Activated CD4-positive, alpha-beta T cell treated with anti-CD3 and anti-CD28 coated beads, Interleukin-2, amount 10 ng/mL, durations not matched to agents 7 days and 5 days (primary cell): ENCODE data around the gene OSBPL3. TPM values are rescaled to one million over a fixed set of nuclear protein-coding genes. Genes with fewer than 3 reads are reported as not detected.
A peak's percentile ranks its signal among the peaks of the same experiment; 100 is the strongest.
"Not testable (repeated sequence)": the region's sequence is repeated elsewhere in the genome, so short reads cannot be mapped to it uniquely, and the experiment has no call there.

Experiments
- CTCF ChIA-PET: fragments of 350-600 bp; sonication (Branson Sonifier 250); formaldehyde crosslinking; loops from one replicate; lab custom pipeline; 2021; ENCODE audit warnings: antibody characterized with exemption; lab: Charles Lee
- POLR2A ChIA-PET: fragments of 350-600 bp; sonication (Branson Sonifier 250); formaldehyde crosslinking; loops from one replicate; lab custom pipeline; 2021; ENCODE audit warnings: antibody characterized with exemption; lab: Charles Lee
- DNase-seq: peaks from one replicate; pipeline ENCODE4 v3.0.0-alpha.2; 2020
- H3K27ac Mint-ChIP-seq: one replicate; pipeline ENCODE4 v1.8.0; 2021; ENCODE audit warnings: mild to moderate bottlenecking, moderate library complexity, mixed read lengths
- H3K27me3 Mint-ChIP-seq: one replicate; pipeline ENCODE4 v1.8.0; 2021; ENCODE audit warnings: mixed read lengths
- H3K36me3 Mint-ChIP-seq: one replicate; pipeline ENCODE4 v1.8.0; 2021; ENCODE audit warnings: low read depth, mixed read lengths
- H3K4me1 Mint-ChIP-seq: one replicate; pipeline ENCODE4 v1.8.0; 2021; ENCODE audit warnings: mixed read lengths
- H3K4me3 Mint-ChIP-seq: one replicate; pipeline ENCODE4 v1.8.0; 2021; ENCODE audit warnings: mild to moderate bottlenecking, moderate library complexity, mixed read lengths
- H3K9me3 Mint-ChIP-seq: one replicate; pipeline ENCODE4 v1.8.0; 2021; ENCODE audit warnings: mixed read lengths
- total RNA-seq, 2 experiments: library from RNA; stranded (reverse); gene quantifications; one replicate each; pipeline ENCODE4 v1.2.3, GENCODE V29; 2021

OSBPL3 gene
- total RNA-seq, 2 experiments from 2014 or later, result 77.5 to 77.9 TPM

- Mint-ChIP-seq H3K9me3 (peaks cover 11% of the 10 kb centered on the region), H3K27ac (peak overlapping the region; percentile 20), H3K27me3 (no peaks in the 10 kb centered on the region), H3K4me3 (no peak overlapping the region), H3K4me1 (peaks cover 77% of the 10 kb centered on the region), H3K36me3 (peaks cover 52% of the 10 kb centered on the region)
- POLR2A ChIA-PET, result no interaction called here
- no peak for DNase-seq
- CTCF ChIA-PET, result interaction anchor here (1.1 to 2.1 kb wide), 7 partner anchors 10 to 92 kb away, joined by 3 to 12 read pairs (median 4); no protein-coding TSS in a partner anchor
Observed at GRCh38 chr7:24912874-24913514, 67.0 kb downstream of the OSBPL3 start.

DNA sequence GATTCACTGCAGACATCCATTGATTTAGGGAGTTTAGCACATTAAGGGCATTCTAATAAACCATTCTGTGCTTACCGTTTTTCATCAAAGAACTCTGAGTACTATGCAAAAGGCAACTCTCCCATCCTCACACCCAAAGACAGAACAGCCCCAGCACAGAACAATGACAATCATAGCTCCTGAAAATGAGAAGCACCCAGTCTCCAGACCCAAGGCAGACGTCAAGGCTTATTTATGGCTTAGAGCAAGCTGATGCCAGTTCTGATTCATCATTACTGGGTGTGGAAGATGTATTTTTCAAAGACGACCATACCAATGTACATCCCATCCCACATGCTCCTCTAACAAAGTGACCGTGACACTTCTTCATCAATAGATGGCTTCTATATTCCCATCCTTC, 67.6 kb downstream of the OSBPL3 start:
- peaks cover 71% of the 10 kb centered on the region for H3K4me1 Mint-ChIP-seq

GRCh38 chr7:24911213-24911603, 68.8 kb downstream of the OSBPL3 start:
- Mint-ChIP-seq H3K4me3 (peak overlapping the region; percentile 68), H3K36me3 (peaks cover 40% of the 10 kb centered on the region), H3K27me3 (no peaks in the 10 kb centered on the region), H3K9me3 (peaks cover 9% of the 10 kb centered on the region), H3K27ac (peak overlapping the region; percentile 91), H3K4me1 (peaks cover 62% of the 10 kb centered on the region)
- ChIA-PET POLR2A (interaction anchor here (1.1 kb wide), 1 partner anchor 68 kb away, joined by 4 read pairs; the partner anchor contains the start of gene OSBPL3), CTCF (interaction anchor here (1.2 to 2.2 kb wide), 8 partner anchors 10 to 91 kb away, joined by 3 to 10 read pairs (median 4); no protein-coding TSS in a partner anchor)
- peak; percentile 55 for DNase-seq

More for the DNA sequence above, 67.6 kb downstream of the OSBPL3 start:
- Mint-ChIP-seq H3K4me3 (no peak overlapping the region), H3K27ac (peak overlapping the region; percentile 91), H3K36me3 (peaks cover 48% of the 10 kb centered on the region), H3K27me3 (no peaks in the 10 kb centered on the region), H3K9me3 (peaks cover 11% of the 10 kb centered on the region)
- CTCF ChIA-PET, result interaction anchor here (1.3 to 1.9 kb wide), 5 partner anchors 11 to 92 kb away, joined by 3 to 8 read pairs (median 3); no protein-coding TSS in a partner anchor
- no peak for DNase-seq
- POLR2A ChIA-PET, result no interaction called here

DNA sequence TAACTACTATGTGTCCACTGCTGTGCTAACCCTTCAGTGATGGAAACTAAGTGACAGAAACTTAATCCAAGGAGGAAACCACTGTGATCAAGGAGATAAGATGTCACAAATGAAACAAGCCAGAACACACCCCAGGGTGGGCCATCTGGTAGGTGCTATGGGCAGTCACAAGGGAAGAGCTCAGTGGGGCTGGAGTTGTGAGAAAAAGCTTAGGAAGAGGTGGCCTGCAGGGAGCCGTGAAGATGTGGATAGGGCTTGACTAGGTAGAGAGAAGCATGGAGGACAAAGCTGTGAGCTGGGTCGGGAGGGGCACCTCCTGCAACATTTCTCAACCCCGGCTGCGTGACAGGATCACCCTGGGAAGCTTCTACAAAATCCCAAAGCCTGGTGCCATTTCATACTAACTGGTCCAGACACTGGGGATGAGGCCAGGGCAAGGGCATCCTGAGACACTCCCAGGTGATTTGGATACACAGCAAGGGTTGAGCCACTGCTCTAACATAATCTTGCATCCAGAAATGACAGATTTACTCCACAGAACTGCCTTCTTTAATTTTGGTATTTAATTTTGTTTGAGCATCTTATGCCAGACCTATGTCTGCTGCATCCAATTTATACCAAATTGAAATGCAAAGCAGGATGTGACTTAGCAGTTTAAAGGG, 69.3 kb downstream of the OSBPL3 start:
- Mint-ChIP-seq H3K4me3 (peak overlapping the region; percentile 68), H3K27me3 (no peaks in the 10 kb centered on the region), H3K27ac (peak overlapping the region; percentile 91), H3K36me3 (peaks cover 37% of the 10 kb centered on the region), H3K9me3 (peaks cover 9% of the 10 kb centered on the region), H3K4me1 (peaks cover 57% of the 10 kb centered on the region)
- CTCF ChIA-PET, result interaction anchor here (1.2 to 2.2 kb wide), 8 partner anchors 10 to 90 kb away, joined by 3 to 10 read pairs (median 4); no protein-coding TSS in a partner anchor
- no peak for DNase-seq
- POLR2A ChIA-PET, result interaction anchor here (0.9 kb wide), 1 partner anchor 69 kb away, joined by 9 read pairs; the partner anchor contains the start of gene OSBPL3

DNA sequence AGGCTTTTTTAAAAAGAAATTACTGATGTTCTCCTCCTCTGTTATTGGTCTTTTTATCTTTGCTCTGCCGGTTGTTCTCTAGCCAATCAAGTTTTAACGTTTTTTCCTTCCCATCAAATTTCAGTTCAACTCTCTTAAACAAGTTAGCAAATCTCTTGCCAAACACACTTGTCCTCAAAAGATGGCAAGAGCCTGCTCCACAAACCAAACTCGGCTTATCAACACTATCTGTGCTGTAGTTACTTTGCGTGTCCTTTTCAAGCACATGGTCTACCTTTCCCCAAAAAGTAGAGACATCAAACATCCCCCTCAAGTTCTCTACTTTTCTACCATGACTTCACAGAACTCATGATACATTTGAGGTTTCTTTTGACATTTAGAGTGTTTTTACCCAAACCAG, 71.3 kb downstream of the OSBPL3 start:
- Mint-ChIP-seq H3K27ac (no peak overlapping the region), H3K4me1 (peaks cover 47% of the 10 kb centered on the region), H3K9me3 (no peaks in the 10 kb centered on the region), H3K36me3 (peaks cover 32% of the 10 kb centered on the region), H3K4me3 (no peak overlapping the region), H3K27me3 (no peaks in the 10 kb centered on the region)
- ChIA-PET POLR2A (no interaction called here), CTCF (interaction anchor here (1.1 to 1.6 kb wide), 2 partner anchors 10 to 29 kb away, joined by 3 to 4 read pairs; no protein-coding TSS in a partner anchor)
- DNase-seq, result no peak

- Mint-ChIP-seq H3K36me3 (peaks cover 31% of the 10 kb centered on the region), H3K27me3 (no peaks in the 10 kb centered on the region), H3K9me3 (no peaks in the 10 kb centered on the region), H3K27ac (no peak overlapping the region), H3K4me3 (no peak overlapping the region), H3K4me1 (peaks cover 46% of the 10 kb centered on the region)
- POLR2A ChIA-PET, result no interaction called here
- DNase-seq, result no peak
- CTCF ChIA-PET, result interaction anchor here (1.3 kb wide), 1 partner anchor 9 kb away, joined by 4 read pairs; no protein-coding TSS in a partner anchor
Observed at GRCh38 chr7:24908166-24908565, 71.8 kb downstream of the OSBPL3 start.

- Mint-ChIP-seq H3K9me3 (no peaks in the 10 kb centered on the region), H3K27me3 (no peaks in the 10 kb centered on the region), H3K4me1 (peaks cover 45% of the 10 kb centered on the region), H3K27ac (no peak overlapping the region), H3K4me3 (no peak overlapping the region), H3K36me3 (peaks cover 26% of the 10 kb centered on the region)
- peak; percentile 46 for DNase-seq
- POLR2A ChIA-PET, result no interaction called here
- CTCF ChIA-PET, result interaction anchor here (1.3 kb wide), 1 partner anchor 10 kb away, joined by 4 read pairs; no protein-coding TSS in a partner anchor
Observed at GRCh38 chr7:24907311-24907886, 72.6 kb downstream of the OSBPL3 start.

DNA sequence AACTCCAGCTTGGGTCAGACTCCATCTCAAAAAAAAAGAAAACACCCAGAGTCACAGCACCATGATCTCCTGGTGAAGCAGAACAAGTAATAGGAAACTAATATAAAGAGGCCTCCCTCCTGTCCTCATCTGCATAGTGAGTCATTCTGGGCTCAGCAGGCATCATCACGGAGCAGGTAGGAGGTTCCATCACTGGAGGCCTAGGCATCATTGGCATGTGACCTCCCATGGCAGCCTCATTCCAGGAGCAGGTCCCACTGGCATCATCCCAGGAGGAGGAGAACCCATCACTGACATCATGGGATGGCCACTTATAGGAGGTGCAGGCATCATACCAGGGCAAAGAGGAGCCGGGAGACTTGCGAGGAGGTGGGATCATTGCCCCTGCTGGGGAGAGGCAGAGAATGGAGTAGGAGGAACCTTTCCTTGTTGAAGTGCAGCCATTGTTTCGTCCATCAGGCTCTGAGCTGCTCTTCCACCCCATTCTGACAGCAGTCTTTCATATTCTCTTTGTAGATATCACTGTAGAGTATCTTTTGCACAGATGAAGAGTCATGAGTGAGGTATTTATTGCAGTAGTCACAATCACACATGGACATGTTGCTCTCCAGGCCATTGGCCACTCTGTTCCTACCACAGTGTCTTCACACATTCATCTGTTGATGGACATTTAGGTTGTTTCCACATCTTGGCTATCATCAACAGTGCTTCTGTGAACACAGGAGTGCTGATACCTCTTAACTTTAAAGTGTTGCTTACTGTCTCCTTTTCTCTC, 73.8 kb downstream of the OSBPL3 start:
- POLR2A ChIA-PET, result interaction anchor here (1.1 kb wide), 1 partner anchor 28 kb away, joined by 3 read pairs; no protein-coding TSS in a partner anchor
- no peak overlapping the region for H3K27ac Mint-ChIP-seq
- H3K27me3 Mint-ChIP-seq, result no peaks in the 10 kb centered on the region
- H3K9me3 Mint-ChIP-seq, result no peaks in the 10 kb centered on the region
- peaks cover 45% of the 10 kb centered on the region for H3K4me1 Mint-ChIP-seq
- CTCF ChIA-PET, result interaction anchor here (0.8 to 1.6 kb wide), 3 partner anchors 20 to 75 kb away, joined by 3 to 8 read pairs (median 3); no protein-coding TSS in a partner anchor
- H3K36me3 Mint-ChIP-seq, result peaks cover 28% of the 10 kb centered on the region
- H3K4me3 Mint-ChIP-seq, result no peak overlapping the region
- DNase-seq, result no peak

DNA sequence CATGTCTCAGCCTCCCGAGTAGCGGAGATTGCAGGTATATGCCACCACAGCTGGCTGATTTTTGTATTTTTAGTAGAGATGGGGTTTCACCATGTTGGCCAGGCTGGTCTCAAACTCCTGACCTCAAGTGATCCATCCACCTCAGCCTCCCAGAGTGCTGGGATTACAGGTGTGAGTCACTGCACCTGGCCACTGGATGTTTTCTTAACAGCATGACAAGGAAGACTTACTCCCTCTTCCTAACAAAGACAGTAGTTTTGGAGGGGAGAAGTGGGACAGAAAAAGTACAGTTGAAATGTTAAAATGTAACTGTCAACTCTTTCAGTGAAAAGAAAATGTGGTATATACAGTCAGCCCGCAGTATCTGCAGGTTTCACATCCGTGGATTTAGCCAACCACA, 76.0 kb downstream of the OSBPL3 start:
- H3K4me3 Mint-ChIP-seq, H3K27ac Mint-ChIP-seq, POLR2A ChIA-PET, H3K27me3 Mint-ChIP-seq, H3K9me3 Mint-ChIP-seq, DNase-seq: not testable (repeated sequence)
- Mint-ChIP-seq H3K36me3 (peaks cover 20% of the 10 kb centered on the region), H3K4me1 (peaks cover 45% of the 10 kb centered on the region)
- CTCF ChIA-PET, result interaction anchor here (1.1 kb wide), 1 partner anchor 166 kb away, joined by 3 read pairs; no protein-coding TSS in a partner anchor

DNA sequence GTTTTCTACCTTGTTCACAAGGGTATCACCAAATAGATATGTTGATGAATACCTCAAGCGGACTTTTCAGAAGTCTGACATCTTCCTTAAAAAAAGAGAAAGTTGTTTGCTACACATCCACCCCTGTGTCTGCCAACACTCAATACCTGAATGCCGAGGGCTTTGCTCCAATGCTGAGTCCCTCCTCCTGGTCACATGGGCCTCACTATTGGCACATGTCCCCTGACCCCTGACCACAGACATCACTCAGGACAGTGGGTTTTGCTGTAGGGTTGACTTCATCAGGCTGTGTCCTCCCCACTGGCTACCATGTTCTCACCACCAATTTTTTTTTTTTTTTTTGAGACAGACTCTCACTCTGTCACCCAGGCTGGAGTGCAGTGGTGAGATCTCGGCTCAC, 76.4 kb downstream of the OSBPL3 start:
- no peaks in the 10 kb centered on the region for H3K27me3 Mint-ChIP-seq
- ChIA-PET CTCF (no interaction called here), POLR2A (no interaction called here)
- no peak overlapping the region for H3K4me3 Mint-ChIP-seq
- H3K4me1 Mint-ChIP-seq, result peaks cover 49% of the 10 kb centered on the region
- H3K9me3 Mint-ChIP-seq, result no peaks in the 10 kb centered on the region
- no peak for DNase-seq
- H3K27ac Mint-ChIP-seq, result no peak overlapping the region
- peaks cover 20% of the 10 kb centered on the region for H3K36me3 Mint-ChIP-seq

DNA sequence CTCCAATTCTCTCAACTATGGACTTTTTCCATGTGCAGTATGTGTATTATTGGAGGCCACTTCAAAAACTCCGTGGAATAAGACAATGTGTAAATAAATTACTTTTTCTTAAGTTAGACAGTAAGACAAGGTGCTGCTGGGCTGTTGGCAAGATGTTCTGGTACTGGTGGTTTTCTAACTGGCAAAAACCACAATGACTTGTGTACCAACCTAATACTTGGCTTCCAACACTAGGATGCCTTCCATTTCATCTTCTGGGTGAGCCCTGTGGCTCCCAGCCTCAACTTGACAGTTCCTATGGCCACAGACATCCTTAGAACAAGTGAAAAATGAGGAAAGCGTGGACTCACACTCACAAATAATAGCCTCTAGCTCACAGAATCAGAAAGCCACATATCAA, 77.0 kb downstream of the OSBPL3 start:
- no peak for DNase-seq
- peaks cover 22% of the 10 kb centered on the region for H3K36me3 Mint-ChIP-seq
- H3K27me3 Mint-ChIP-seq, result no peaks in the 10 kb centered on the region
- no peak overlapping the region for H3K4me3 Mint-ChIP-seq
- POLR2A ChIA-PET, result no interaction called here
- H3K9me3 Mint-ChIP-seq, result no peaks in the 10 kb centered on the region
- CTCF ChIA-PET, result no interaction called here
- no peak overlapping the region for H3K27ac Mint-ChIP-seq
- peaks cover 54% of the 10 kb centered on the region for H3K4me1 Mint-ChIP-seq

DNA sequence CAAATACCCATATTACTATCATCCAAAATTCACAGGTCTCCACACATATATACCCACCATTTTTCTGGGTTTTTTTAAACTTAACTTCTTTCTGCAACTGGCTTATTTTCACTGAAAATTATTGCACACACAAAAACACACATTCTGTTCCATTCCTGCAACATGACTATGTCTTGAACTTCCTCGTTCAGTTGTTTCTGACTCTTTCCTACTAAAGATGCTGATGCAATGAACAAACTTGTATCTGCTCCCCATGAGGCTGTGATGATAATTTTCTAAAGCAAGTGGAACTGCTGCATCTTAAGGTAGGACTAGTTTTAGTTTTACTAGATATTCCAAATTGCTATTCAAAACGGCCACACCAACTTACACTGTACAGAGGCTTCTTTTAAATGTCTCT, 77.7 kb downstream of the OSBPL3 start:
- ChIA-PET CTCF (interaction anchor here (0.6 to 2.7 kb wide), 3 partner anchors 10 to 217 kb away, joined by 3 to 8 read pairs (median 5); no protein-coding TSS in a partner anchor), POLR2A (no interaction called here)
- Mint-ChIP-seq H3K27me3 (no peaks in the 10 kb centered on the region), H3K4me3 (no peak overlapping the region), H3K36me3 (peaks cover 22% of the 10 kb centered on the region), H3K9me3 (no peaks in the 10 kb centered on the region), H3K27ac (no peak overlapping the region), H3K4me1 (peaks cover 58% of the 10 kb centered on the region)
- no peak for DNase-seq
